ENCODE data around the gene DZIP1.

DNA sequence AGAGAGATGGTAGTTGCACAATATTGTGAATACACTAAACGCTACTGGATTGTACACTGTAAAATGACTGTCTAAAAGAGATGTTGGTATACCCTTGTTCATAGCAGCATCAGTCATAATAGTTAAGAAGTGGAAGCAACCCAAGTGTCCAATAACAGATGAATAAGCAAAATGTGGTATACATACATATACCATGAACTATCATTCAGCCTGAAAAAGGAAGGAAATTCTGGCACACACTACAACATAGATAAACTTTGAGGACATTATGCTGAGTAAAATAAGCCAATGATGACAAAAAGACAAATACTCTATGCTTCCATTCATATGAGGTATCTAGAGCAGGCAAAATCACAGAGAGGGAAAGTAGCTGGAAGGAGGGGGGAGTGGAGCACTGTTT lies 16.0 kb downstream of the DZIP1 start:
- TF ChIP-seq POLR2AphosphoS5 (IDR thresholded peaks at IDR 0.05; ENCODE audit: low read depth, low read length) (no peak), EZH2 (IDR thresholded peaks at IDR 0.05; ENCODE audit: low read depth, low read length, severe bottlenecking) (no peak), CTCF (IDR thresholded peaks at IDR 0.05; ENCODE audit: control extremely low read depth in 1 of 3, insufficient read depth in 1 of 3, low read depth in 1 of 3, low read length in 3 of 3) (no peak), MAFK (IDR thresholded peaks at IDR 0.05; ENCODE audit: low read depth, low read length) (no peak), ATF2 (IDR thresholded peaks at IDR 0.05; ENCODE audit: low read length) (no peak), POLR2A (IDR thresholded peaks at IDR 0.05; ENCODE audit: control extremely low read depth in 1 of 2, low read depth in 2 of 2, low read length in 2 of 2) (no peak), MAX (IDR thresholded peaks at IDR 0.05) (no peak), USF2 (IDR thresholded peaks at IDR 0.05; ENCODE audit: low read length) (no peak), CHD2 (IDR thresholded peaks at IDR 0.05; ENCODE audit: low read length) (no peak), ASH2L (IDR thresholded peaks at IDR 0.05; ENCODE audit: low read length) (no peak), EP300 (IDR thresholded peaks at IDR 0.05; ENCODE audit: borderline replicate concordance in 1 of 2, low read depth in 2 of 2, low read length in 2 of 2) (no peak), TEAD4 (IDR thresholded peaks at IDR 0.05; ENCODE audit: low read depth, low read length) (no peak), SP1 (IDR thresholded peaks at IDR 0.05; ENCODE audit: low read depth, low read length) (no peak)
- TF ChIP-seq, protein P1, sequence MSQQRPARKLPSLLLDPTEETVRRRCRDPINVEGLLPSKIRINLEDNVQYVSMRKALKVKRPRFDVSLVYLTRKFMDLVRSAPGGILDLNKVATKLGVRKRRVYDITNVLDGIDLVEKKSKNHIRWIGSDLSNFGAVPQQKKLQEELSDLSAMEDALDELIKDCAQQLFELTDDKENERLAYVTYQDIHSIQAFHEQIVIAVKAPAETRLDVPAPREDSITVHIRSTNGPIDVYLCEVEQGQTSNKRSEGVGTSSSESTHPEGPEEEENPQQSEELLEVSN (IDR thresholded peaks at IDR 0.05) = no peak

All from H1 (cell line).